Measurements from ENCODE around the gene ZFP91. TPM values are rescaled to one million over a fixed set of nuclear protein-coding genes. Genes with fewer than 3 reads are reported as not detected.

Gene ZFP91
- total and polyA plus RNA-seq, 9 of the 15 experiments (the other 6 are each of a cell fraction or from before 2014, with no cell fraction given) = 17.6 to 58.3 (median 34.0) TPM

DNA sequence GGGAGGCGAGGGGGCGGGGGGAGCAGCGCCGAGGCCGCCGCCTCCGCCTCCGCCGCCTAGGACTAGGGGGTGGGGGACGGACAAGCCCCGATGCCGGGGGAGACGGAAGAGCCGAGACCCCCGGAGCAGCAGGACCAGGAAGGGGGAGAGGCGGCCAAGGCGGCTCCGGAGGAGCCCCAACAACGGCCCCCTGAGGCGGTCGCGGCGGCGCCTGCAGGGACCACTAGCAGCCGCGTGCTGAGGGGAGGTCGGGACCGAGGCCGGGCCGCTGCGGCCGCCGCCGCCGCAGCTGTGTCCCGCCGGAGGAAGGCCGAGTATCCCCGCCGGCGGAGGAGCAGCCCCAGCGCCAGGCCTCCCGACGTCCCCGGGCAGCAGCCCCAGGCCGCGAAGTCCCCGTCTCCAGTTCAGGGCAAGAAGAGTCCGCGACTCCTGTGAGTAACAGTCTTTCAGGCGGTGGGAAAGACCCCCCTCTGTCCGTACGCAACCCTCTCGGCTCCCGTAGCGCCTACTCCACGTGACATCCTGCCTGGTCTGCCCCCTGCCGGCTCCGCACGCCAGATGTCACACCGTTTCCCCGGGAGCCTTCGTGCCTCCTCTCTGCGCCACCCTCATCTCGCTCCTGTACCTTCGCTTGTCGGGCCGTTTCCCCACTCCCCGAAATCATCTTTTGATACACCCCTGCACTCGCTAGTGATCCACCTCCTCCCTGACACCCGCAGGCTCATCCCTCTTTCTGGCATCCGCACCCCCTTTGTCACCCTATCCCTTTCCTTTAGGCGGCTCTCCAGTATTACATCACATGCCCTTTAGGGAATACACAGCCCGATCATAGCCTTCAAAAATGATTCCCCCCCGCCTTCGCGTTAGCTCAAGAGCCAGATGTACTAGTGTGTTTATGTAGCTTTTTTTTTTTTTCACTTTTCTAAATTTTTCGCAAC, 598 bp downstream of the ZFP91 start (continued):
- TF ChIP-seq ZNF75A (CRISPR knock-in tag; IDR thresholded peaks at IDR 0.05) (no peak), HIVEP1 (CRISPR knock-in tag; IDR thresholded peaks at IDR 0.05) (no peak), ZBTB26 (CRISPR knock-in tag; IDR thresholded peaks at IDR 0.05) (peak; percentile 88), NR2C2 (CRISPR knock-in tag; IDR thresholded peaks at IDR 0.05) (peak; percentile 76; the same call in 1 of the 2 replicates), NR2C2 (tag; IDR thresholded peaks at IDR 0.05) (no peak), LARP7 (IDR thresholded peaks at IDR 0.05) (peak; percentile 94), TCFL5 (CRISPR knock-in tag; conservative IDR thresholded peaks at IDR 0.05) (no peak), E2F1 (CRISPR knock-in tag; IDR thresholded peaks at IDR 0.05) (no peak; the same call in 1 of the 2 replicates), FOXM1 (IDR thresholded peaks at IDR 0.05; ENCODE audit: low read depth) (peak; percentile 56), FOXM1 (CRISPR knock-in tag; IDR thresholded peaks at IDR 0.05; ENCODE audit: low read depth) (peak; percentile 95), ZNF644 (tag; IDR thresholded peaks at IDR 0.05; ENCODE audit: low read depth) (no peak), ZNF277 (CRISPR knock-in tag; IDR thresholded peaks at IDR 0.05; ENCODE audit: borderline replicate concordance) (no peak), TAF1 (IDR thresholded peaks at IDR 0.05; ENCODE audit: control insufficient read depth, extremely low read depth, insufficient read depth, low read length, severe bottlenecking) (peak; percentile 91), CREB1 (IDR thresholded peaks at IDR 0.05) (peak; percentile 39), CREB1 (CRISPR knock-in tag; IDR thresholded peaks at IDR 0.05) (peak; percentile 86), ZNF77 (CRISPR knock-in tag; IDR thresholded peaks at IDR 0.05) (no peak), ZNF165 (CRISPR knock-in tag; IDR thresholded peaks at IDR 0.05; ENCODE audit: borderline replicate concordance) (no peak; the same call in 1 of the 2 replicates), RBM25 (IDR thresholded peaks at IDR 0.05; ENCODE audit: low read depth, low read length, severe bottlenecking) (no peak), NR2C1 (IDR thresholded peaks at IDR 0.05) (peak; percentile 67; the same call in 1 of the 2 replicates), NR2C1 (tag; IDR thresholded peaks at IDR 0.05) (peak; percentile 63), E2F4 (CRISPR knock-in tag; IDR thresholded peaks at IDR 0.05; ENCODE audit: low read depth) (peak; percentile 52; the same call in 1 of the 2 replicates)
- TF ChIP-seq, protein P1, sequence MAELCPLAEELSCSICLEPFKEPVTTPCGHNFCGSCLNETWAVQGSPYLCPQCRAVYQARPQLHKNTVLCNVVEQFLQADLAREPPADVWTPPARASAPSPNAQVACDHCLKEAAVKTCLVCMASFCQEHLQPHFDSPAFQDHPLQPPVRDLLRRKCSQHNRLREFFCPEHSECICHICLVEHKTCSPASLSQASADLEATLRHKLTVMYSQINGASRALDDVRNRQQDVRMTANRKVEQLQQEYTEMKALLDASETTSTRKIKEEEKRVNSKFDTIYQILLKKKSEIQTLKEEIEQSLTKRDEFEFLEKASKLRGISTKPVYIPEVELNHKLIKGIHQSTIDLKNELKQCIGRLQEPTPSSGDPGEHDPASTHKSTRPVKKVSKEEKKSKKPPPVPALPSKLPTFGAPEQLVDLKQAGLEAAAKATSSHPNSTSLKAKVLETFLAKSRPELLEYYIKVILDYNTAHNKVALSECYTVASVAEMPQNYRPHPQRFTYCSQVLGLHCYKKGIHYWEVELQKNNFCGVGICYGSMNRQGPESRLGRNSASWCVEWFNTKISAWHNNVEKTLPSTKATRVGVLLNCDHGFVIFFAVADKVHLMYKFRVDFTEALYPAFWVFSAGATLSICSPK (IDR thresholded peaks at IDR 0.05; ENCODE audit: borderline replicate concordance) = peak; percentile 87; the same call in 1 of the 2 replicates

Data from K562 (cell line).